NCI-H2029 treated with DMSO at 0.1 percent for 48 hours (cell line): ENCODE data around the gene ATRN.

ENCODE experiments used
- DNase-seq: peaks from one replicate; lab custom pipeline; 2025; lab: John Stamatoyannopoulos, UW

ATRN gene

DNA sequence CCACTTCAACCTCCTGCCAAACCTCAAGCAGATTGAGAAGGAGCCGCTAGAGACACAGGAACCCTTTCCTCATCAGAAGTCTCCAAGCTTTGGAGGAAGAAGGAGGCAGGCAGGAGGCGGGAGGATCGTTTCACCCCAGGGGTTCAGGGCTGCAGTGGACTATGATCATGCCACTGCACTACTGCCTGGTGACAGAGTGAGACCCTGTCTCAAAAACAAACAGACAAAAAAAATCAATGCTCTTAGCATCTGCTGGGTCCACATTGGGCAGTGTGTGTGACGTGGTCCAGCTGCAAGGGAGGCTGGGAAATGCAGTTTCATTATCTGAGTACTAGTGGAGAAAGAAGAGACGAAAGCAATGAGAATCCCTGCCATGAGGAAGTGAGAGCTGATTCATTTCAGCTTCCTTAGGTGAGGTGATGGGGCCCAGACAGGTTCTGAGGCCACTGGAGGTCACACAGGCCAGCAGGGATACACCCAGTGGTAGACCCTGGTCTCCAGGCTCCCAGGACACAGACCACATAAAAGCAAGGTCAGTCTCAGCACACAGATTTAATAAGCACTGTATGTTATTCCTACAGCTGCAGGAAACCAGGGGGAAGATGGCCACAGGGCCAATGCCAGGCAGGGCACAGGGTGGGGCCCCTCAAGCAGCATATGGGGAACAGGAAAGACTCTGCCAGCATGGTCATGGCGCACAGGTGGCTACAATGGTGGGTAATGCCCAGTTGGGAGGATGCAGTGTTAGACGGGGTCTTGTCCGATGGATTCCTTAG, 188.1 kb downstream of the ATRN start:
- DNase-seq = no peak

DNA sequence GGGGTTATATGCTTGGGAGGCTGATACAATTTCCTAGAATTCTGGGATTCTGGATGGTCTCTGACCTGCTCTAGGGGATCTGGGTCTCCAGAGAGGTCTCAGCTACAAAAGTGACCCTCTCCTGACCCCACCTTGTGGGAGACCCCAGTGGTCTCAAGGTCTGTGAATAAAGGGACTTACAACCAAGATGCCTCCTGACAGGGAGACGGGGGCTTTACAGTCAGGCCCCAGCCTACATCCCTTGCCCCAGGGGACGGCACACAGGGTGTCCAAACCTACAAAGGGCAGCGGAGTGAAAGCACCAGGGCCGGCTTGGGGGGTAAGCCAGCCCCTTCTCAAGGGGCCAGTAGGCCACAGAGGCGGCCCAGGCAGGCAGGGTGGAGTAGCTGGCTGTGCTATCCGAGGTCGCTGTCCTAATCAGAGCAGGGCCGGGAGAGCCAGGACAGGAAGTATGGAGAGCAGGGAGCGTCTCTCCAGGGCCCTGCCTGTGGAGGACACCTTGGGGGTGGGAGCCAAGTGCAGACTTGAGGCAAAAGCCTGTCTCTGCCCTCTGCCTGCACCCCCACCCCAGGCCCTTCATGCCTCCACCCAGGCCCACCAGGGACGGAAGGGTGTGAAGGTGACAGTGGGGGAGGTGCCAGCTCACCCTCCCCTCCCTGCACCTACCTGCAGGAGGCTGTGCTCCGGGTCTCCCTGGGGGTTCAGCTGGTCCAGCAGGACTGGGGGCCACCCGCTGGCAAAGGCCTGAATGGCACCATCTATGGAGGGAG, 188.9 kb downstream of the ATRN start:
- DNase-seq = no peak

DNA sequence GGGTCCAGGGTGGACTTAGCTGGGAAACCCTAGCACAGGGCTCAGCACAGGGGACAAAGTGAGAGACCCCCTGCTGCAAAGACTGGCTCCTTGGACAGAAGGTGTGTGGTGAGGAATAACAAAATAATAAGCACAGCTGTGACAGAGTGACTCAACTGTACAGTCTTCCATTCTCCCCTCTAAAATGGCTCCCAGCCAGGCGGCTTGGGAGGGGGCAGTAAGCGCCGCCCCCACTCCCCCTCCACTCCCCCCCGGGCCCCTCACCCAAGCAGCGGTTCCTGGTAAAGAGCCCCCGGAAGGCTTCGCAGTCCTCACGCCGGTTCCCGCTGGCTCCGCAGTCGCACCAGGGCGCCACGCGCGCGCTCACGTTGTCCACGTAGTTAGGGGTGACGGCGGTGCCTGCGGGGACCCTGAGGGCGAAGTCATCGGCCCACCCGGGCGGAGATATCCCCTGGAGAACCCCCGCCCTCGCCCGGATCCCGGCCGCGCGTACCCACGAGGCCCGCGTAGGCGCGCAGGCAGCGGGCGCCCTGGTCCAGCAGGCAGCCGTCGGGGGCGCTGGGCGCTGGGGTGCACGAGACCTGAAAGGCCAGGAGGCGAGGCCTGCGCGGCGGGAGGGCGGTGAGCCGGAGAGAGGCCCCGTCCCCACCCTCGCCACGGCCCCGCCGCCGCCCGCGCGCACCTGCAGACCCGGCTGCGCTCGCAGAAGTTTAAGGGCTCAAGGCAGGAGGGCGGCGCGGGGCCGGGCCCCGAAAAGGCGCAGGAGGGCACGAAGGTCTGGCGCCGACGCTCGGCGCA, 189.6 kb downstream of the ATRN start:
- no peak for DNase-seq

DNA sequence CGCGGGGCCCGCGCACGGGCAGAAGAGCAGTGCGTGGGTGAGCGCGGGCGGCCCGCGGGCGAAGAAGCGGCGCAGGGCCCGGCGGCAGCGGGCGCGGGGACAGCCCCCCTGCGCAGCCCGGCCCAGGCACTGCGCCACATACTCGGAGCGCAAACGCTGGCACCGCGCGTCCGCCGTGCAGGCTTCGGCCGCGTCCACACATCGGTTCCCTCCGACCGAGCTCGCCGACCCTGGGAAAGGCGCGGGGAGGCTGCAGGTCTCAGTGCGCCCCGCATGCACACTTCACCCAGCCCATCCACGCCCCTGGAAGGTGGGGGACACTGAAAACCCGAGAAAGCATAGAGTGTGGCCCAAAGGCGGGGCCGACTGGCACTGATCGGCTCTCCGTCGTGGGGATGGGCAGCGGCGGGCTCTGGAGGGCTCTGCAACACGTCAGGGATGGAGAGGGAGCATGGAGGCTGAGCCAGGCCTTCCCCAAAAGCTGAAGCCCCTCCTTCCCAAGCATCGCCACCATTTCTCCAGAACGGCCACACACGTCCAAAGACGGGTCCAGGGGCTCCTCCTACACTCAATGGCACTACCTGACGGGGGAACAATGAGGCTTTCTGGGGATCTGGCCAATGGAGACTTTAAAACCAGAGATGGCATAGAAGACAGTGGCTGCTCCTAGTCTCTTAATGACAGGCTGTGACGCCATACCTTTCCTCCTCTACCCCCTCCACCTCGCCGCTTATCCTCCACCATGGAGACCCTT, 190.4 kb downstream of the ATRN start:
- no peak for DNase-seq

DNA sequence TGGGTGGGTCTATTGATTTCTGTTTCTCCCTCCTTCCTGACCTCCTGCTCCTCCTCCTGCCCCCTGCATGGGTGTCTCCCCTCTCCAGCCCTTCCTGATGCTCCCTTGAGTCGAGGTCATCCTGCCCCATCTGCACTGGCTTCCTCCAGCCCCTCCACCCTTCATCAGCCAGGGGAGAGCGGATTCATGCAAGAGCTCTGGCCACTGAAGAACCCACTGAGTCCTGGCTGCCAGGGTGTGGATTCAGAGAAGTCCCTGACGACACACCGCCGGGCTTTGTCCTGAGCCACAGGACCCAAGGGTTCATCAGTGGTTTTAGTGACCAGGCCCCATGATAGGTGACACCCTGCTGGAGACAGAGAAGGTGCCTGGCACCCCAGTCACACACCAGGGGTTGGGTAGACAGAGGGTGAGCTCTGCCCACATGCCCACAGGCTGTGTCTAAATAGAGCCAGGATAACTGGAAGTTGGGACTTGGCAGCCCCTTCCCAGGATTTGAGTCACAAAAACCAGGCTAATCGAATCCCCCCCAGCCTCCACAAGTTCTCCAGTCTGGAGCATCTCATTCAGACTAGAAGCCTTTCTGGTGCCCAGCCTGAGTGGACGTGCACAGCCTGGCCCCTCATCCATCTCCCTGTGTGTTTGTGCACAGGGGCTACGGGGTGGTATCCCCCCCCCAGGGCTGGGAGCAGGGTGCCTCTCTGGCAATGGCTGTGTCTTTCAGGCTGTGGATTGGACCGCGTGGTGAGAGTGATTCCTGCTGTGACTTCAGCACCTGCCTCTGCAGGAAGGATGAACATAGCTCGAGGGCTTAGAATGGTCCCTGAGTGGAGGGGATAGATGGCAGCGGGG, 191.2 kb downstream of the ATRN start:
- no peak for DNase-seq

DNA sequence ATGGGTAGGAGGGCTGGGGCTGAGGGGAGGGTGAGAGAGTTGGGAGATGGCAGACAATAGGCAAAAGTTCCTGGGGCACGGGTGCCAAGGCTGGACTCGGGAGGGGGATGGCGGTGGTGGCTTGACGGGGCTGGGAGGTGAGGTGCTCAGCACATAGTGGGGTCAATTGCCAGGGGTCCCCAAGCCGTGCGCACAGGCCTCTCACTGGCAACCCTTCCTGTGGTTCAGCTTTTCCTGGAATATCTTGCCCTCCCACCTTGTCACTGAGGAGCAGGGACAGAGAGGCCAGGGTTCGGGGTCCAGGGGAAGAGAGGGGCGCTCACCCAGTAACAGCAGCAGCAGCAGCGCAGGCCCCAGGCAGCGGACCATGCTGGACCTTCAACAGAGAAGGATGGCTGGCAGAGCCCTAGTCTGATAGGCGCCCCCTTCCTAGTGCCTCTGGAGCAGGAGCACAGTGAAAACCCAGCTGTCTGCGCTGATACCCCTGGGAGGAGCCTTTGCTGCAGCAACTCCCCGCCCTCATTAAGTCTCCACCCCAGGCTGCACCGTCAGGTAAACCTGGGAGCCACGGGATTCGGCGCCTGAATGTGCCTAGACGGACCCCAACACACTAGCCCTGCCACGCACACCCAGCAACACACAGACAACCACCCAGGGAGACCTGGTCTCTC, 192.3 kb downstream of the ATRN start, which contains the start of gene GFRA4:
Gene GFRA4, minus strand, starts transcription at position 369 of the 671 bp plus-strand sequence. Its CDS starts 0 bp downstream, at position 369.
- DNase-seq = no peak

DNA sequence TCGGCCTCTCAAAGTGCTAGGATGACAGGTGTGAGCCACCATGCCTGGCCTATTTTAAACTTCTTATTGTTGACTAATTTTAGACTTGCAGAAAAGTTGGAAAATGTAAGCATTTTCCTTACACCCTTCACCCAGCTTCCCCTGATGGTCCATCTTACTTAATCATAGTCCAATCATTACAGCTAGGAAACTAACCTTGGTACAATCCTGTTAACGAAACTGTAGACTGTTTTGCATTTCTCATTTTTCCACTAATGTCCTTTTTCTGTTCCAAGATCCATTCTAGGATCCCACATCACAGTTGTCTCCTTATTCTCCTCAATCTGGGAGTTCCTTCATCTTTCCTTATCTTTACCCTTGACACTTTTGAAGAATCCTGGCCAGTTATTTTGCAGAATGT, 193.0 kb downstream of the ATRN start:
- DNase-seq = no peak

DNA sequence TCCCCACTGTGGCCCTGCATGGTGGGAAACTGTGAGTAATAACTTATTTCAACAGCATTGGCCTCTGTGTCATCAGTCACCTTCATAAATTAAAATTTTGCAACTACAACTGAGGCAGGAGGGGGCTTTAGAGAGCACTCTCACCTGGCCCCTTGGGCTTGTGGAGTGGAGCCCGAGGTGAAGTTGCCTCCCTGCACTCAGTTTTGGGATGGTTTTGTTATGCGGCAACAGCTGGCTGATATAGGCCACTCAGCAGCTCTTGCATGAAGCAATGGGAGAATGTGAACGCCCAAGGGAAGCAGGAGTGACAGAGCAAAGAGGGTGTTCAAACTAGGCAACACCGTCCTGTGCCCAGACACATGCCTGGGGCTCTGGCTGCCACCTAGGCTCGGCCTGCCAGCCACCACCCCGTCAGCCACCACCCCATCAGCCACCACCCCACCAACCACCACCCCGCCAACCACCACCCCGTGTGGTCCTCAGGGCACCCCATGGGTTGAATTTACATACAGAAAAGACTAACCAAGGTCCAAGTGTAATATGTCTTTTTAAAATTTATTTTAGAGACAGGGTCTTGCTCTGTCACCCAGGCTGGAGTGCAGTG, 196.7 kb downstream of the ATRN start:
- no peak for DNase-seq

DNA sequence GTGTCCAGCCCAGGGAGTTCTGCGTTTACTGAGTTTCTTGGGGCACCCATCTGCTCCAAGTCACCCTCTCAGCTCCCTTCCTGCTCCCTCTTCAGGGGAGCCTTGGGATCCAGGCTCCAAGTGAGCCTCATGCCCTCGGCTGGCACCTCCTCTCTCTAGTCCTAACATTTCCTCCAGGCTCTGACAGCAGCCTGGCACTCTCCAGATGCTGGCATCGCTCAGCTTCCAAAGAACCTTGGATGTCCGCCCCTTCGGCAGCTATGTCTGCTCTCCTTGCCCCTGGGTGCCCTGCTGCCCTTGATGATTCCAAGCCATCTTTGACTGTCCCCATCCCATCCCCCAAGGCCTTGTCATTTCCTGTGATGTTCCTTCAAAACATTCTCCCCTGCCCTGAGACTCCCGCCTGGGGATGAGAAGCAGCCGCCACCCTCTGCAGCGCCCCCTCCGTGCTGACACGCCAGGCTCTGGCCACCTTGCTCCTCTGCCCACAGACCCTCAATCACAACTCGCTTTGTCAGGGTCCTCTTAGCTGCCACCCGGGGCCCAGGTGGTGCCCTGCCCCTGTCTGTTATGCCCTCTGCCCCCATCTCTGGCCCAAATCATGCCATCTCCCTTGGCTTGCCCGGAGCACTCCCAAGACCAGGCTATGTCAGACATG, 199.0 kb downstream of the ATRN start:
- DNase-seq = no peak

DNA sequence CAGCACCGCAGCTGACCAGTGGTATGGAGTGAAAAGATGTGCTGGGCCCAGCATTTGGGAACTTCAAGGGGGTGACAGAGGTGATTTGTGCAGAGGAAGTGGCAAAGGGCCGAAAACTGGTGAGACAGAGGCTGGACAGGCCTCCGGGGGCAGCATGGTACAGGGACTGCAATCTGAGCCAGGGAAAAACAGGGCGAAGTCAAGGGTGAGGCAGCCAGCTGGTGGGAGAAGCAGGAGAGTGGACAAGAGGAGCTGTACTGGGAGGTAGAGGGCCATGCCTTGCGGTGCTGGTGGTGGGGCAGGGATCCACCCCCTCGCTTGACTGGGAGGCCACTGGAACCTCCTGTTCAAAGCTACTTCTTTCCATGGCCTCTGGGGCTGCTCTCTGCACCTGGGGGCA, 199.7 kb downstream of the ATRN start:
- no peak for DNase-seq

DNA sequence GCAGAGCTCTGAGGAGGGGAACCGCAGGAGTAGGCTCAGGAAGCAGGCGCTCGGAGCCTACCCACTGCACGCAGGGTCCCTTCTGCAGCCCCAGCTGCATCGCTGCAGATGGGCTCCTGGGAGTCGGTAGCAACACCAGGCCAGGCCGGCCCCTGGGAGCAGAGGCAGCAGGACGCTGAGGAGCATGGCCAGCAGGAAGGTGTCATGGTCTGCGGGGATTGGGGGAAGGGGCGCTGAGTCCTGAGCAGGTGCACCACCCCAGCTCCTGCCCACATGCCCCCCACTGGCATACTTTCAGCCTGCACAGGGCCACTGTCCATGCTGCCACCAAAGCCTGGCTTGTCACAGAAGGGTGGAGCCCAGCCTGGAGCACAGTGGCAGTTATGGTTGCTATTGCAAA, 200.1 kb downstream of the ATRN start:
- no peak for DNase-seq

DNA sequence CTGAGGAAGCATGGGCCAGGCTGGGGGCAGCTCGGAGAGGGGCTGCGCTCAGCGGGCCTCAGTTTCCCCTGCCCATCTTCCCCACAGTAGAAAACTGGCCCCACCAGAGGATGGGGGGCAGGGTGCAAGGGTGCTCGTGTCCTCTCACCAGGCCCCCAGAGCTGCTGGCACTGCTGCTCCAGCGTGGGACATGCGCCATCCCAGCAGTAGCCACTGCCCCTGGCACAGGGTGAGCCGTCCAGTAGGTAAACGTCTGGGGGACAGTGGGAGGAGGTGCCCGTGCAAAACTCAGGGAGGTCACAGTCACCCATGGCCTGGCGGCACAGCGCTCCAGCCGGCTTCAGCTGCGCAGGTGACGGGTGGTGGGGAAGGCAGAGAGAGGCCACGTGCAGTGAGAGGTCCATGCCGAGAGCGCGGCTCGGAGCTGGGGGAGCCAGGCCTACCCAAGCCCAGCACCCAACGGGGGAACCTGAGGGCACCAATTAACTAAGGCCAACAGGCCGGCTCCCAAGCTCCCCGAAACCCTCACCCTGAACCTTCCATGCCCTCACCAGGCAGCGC, 201.2 kb downstream of the ATRN start:
- DNase-seq = no peak

DNA sequence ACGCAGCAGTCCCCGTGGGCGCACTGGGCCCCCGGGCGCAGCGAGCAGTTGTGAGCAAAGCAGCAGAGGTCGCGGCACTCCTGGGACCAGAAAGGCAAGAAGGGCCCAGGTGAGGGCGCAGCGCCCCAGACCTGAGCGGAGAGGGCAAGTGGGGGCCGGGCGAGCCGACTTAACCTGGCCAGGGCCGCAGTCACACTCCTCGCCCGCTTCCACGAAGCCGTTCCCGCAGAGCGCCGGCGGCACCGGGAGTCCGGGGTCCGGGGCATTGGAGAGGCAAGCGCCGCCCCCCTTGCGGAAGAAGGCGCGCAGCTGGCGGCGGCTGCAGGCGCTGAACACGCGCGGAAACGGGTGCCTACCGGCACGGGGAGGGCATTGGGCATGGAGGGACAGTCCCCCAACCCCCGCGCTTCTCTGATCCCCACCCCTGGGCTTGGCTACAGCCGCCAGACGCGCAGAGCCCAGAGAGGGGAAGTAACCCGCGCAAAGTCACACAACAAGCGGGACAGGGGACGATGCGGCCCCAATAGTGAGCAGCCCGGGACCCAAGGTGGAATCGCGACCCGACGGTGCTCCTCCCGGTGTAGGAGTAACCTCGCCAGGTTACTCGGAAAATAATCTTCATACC, 201.8 kb downstream of the ATRN start:
- no peak for DNase-seq

DNA sequence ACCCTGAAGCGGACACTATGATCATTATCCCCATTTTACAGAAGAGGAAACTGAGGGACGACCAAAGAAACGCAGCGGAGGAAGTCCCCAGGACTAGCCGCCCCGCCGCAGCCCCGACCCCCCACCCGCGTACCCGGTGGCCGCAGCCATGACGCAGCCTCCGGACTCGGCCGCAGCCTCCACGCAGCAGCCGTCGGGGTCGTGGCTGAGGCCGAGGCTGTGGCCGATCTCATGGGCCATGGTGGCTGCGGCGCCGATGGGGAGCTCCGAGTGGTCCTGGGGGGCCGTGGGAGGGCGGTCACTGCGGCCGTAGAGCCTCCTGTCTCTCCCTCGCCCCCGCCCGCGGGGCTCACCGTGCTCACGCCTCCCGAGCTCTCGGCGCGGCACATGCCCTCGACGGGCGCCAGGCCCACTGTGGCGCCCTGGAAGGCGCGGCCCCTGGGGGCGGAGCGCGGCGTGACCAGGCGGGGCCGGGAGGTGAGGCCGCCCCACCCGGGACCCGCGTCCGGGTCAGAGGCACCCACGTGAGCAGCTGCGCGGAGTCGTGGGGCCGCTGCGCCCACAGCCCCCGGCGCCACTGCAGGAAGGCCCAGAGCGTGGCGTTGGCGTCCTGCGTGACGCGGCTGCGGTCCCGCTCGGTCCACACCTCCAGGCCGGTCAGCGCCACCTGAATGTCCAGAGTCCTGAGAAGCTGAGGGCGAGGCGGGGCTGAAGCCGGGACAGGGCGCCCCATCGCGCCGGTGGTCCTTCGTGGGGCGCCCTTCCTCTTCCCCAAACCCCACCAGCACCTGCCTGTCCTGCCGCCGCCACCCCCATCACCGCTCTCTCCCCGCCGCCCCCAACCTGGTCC, 202.6 kb downstream of the ATRN start:
- DNase-seq = no peak

DNA sequence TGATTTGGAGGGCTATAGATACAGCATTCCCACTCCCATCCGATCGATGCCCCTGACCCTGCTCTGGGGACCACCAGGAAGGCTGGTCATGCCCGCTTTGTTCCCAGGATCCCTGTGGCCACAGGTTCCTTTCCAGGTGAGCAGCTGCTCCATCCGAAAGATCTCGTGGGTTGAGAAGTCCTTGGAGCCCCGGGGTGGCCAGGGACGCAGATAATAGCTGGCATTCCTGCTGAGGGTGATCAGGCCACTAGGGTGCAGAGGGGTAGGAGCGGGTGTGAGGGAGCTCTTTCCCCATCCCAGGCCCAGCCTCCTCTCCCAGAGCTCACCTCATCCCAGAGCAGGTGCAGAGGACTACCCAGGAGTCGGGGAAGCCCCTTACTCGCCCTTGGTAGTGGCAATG, 203.6 kb downstream of the ATRN start:
- no peak for DNase-seq

DNA sequence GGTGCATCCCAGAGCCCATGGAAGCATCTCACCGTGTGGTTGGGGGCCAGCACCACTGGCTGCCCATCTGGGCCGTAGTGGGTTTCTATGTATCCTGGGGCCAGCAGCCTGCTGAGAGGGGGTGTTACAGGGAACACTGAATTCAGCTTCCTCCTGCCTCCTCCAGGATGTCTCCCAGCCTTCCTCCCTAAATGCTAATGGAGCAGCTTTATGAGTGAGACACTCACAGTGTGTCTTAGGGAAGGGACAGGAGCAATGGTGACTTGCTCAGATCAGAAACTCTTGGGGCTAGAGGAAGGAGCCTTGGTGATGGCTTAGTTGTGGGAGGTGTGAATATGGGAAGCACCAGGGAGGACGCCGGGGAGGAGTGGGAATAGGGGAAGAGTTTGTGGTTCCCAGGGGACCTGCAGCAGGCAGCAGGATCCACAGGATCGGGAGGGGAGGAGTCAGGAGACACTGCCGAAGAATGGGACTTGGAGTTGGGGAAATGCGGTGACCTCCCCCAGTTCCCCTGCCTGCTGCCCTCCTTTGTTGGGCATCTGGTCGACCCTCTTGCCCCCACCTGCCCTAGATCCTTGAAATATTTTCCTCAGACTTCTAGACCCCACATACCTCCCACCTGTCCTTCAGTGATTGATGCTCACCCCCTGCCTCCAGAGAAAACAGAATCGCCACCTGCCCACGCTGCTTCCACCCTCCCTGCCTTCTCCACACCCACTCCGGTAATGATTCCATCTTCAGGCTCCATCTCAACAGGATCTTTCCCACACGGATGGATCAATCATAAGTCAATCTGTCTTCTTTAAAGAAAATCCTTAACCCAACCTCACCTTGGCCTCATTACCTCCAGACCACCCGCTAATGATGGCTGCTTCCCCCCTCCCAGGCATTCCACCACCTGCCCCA, 204.4 kb downstream of the ATRN start:
- DNase-seq = no peak

DNA sequence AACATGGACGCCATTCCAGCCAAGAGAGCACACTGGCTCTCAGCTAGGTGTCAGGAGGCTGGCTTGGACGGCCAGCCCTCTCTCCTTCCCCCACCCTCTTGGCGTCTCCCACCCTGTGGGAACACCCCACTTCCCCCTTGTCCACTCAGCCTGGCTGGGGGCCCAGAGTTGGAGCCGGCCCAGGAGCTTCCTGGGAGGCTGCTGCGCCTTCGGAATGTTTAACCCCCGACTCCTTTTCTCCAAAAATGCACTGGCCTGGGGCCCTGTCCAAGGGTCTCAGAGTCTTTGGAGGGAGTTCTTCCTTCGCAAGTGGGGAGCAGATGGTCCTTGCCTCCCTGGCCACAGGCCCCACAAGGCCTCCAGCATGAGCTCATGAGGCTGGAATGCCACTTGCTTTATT, 206.9 kb downstream of the ATRN start:
- DNase-seq = no peak
